Mammary epithelial cell (primary cell): ENCODE measurements around the gene CLCN4.

Source experiments
- EZH2 ChIP-seq: IDR thresholded peaks from 2 replicates; pipeline ENCODE4 v1.6.1; 2012; ENCODE audit warnings: low read length, inconsistent platforms, borderline replicate concordance
- TF ChIP-seq, protein P1 (sequence below), 2 donors: IDR thresholded peaks in 1 of 2; conservative IDR thresholded peaks in 1 of 2; 2 replicates each; pipeline ENCODE4 v1.5.1; 2011 to 2012; ENCODE audit warnings: inconsistent platforms in 2 of 2, low read length in 2 of 2, mild to moderate bottlenecking in 2 of 2, control low read depth in 1 of 2, low read depth in 1 of 2; ENCODE audit not compliant: insufficient read depth in 1 of 2; ENCODE audit errors: extremely low read depth in 1 of 2

DNA sequence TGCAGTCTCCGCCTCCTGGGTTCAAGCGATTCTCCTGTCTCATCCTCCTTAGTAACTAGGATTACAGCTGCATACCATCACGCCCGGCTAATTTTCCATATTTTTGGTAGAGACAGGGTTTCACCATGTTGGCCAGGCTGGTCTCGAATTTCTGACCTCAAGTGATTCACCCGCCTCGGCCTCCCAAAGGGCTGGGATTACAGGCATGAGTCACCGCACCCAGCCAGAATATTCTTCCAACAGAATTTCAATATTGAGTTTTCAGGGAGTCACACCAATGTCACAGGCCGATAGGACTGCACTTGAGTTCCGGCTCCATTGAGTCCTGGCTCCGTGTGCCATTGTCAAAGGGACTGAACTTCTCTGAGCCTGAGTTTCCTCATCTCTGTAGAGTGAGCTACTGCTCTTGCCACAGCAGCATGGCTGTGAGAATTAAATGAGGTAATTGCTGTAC, 82.9 kb downstream of the CLCN4 start:
- TF ChIP-seq, protein P1, sequence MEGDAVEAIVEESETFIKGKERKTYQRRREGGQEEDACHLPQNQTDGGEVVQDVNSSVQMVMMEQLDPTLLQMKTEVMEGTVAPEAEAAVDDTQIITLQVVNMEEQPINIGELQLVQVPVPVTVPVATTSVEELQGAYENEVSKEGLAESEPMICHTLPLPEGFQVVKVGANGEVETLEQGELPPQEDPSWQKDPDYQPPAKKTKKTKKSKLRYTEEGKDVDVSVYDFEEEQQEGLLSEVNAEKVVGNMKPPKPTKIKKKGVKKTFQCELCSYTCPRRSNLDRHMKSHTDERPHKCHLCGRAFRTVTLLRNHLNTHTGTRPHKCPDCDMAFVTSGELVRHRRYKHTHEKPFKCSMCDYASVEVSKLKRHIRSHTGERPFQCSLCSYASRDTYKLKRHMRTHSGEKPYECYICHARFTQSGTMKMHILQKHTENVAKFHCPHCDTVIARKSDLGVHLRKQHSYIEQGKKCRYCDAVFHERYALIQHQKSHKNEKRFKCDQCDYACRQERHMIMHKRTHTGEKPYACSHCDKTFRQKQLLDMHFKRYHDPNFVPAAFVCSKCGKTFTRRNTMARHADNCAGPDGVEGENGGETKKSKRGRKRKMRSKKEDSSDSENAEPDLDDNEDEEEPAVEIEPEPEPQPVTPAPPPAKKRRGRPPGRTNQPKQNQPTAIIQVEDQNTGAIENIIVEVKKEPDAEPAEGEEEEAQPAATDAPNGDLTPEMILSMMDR (conservative IDR thresholded peaks at IDR 0.05 in 1 of 2, IDR thresholded peaks at IDR 0.05 in 1 of 2; ENCODE audit: extremely low read depth in 1 of 2, insufficient read depth in 1 of 2, low read depth in 1 of 2, low read length in 2 of 2), result no peak
- no peak for TF ChIP-seq EZH2
